Epithelial cell of proximal tubule (primary cell): ENCODE data around the gene EIF2S1. TPM values are rescaled to one million over a fixed set of nuclear protein-coding genes. Genes with fewer than 3 reads are reported as not detected.
"Not testable (repeated sequence)": the region's sequence is repeated elsewhere in the genome, so short reads cannot be mapped to it uniquely, and the experiment has no call there.

Source experiments
- DNase-seq: peaks from one replicate; pipeline ENCODE4 v3.0.0-alpha.2; 2011; ENCODE audit warnings: low read depth
- H3K4me3 ChIP-seq: 2 replicates; pipeline ENCODE4 v1.5.1; 2011; ENCODE audit warnings: low read depth, mild to moderate bottlenecking, low read length
- CTCF ChIP-seq: conservative IDR thresholded peaks from 2 replicates; pipeline ENCODE4 v1.5.1; 2012; ENCODE audit warnings: low read depth, mild to moderate bottlenecking, low read length
- total RNA-seq: library from RNA; depleted of rRNA; stranded (reverse); fragments of >200 nt; gene quantifications from 2 replicates; pipeline ENCODE4 v1.2.3, GENCODE V29; 2015

The EIF2S1 gene
- total RNA-seq, 1 donor from 2014 or later = 175 TPM

GRCh38 chr14:67410313-67410712, 50.2 kb downstream of the EIF2S1 start:
- no peak for TF ChIP-seq CTCF
- no peak overlapping the region for H3K4me3 ChIP-seq
- DNase-seq = no peak

GRCh38 chr14:67411370-67411769, 51.2 kb downstream of the EIF2S1 start:
- peak overlapping the region; percentile 66 for H3K4me3 ChIP-seq
- DNase-seq = no peak
- no peak for TF ChIP-seq CTCF

GRCh38 chr14:67411820-67412421, 51.8 kb downstream of the EIF2S1 start, which contains the start of gene PLEK2:
PLEK2 (minus strand) TSS chr14:67412165; CDS start chr14:67412059, 106 bp downstream.
- H3K4me3 ChIP-seq = peak within 1 kb of the TSS; percentile 66
- no peak for DNase-seq
- no peak for TF ChIP-seq CTCF

- no peak for DNase-seq
- no peak for TF ChIP-seq CTCF
- H3K4me3 ChIP-seq = no peak overlapping the region
Measured at GRCh38 chr14:67413806-67414769, 54.0 kb downstream of the EIF2S1 start.

- DNase-seq, H3K4me3 ChIP-seq: not testable (repeated sequence)
Measured at GRCh38 chr14:67415610-67416009, 55.5 kb downstream of the EIF2S1 start.

GRCh38 chr14:67416085-67416484, 56.0 kb downstream of the EIF2S1 start:
- DNase-seq = no peak
- no peak for TF ChIP-seq CTCF

GRCh38 chr14:67416810-67417209, 56.7 kb downstream of the EIF2S1 start:
- TF ChIP-seq CTCF = no peak
- DNase-seq = no peak
- H3K4me3 ChIP-seq = no peak overlapping the region

More at GRCh38 chr14:67416085-67416484, 56.0 kb downstream of the EIF2S1 start:
- H3K4me3 ChIP-seq = no peak overlapping the region
